Ishikawa (cell line): ENCODE data around the gene TMUB1.

Experiments
- CEBPB ChIP-seq: IDR thresholded peaks from 2 replicates; pipeline ENCODE4 v1.6.1; 2012
- CREB1 ChIP-seq: IDR thresholded peaks from 2 replicates; pipeline ENCODE4 v1.6.1; 2012; ENCODE audit warnings: low read depth
- EGR1 ChIP-seq: IDR thresholded peaks from 2 replicates; pipeline ENCODE4 v1.6.1; 2012
- EP300 ChIP-seq: IDR thresholded peaks from 2 replicates; pipeline ENCODE4 v1.6.1; 2012; ENCODE audit warnings: borderline replicate concordance
- FOXM1 ChIP-seq: IDR thresholded peaks from 2 replicates; pipeline ENCODE4 v1.6.1; 2012; ENCODE audit warnings: low read depth, borderline replicate concordance
- NFIC ChIP-seq: IDR thresholded peaks from 2 replicates; pipeline ENCODE4 v1.6.1; 2012
- RAD21 ChIP-seq: IDR thresholded peaks from 2 replicates; pipeline ENCODE4 v1.6.1; 2012; ENCODE audit warnings: low read depth
- TAF1 ChIP-seq: IDR thresholded peaks from 2 replicates; pipeline ENCODE4 v1.6.1; 2012; ENCODE audit warnings: low read depth, mild to moderate bottlenecking
- TCF12 ChIP-seq: IDR thresholded peaks from 2 replicates; pipeline ENCODE4 v1.6.1; 2012; ENCODE audit warnings: low read depth
- YY1 ChIP-seq: IDR thresholded peaks from 2 replicates; pipeline ENCODE4 v1.6.1; 2012; ENCODE audit warnings: low read depth
- TF ChIP-seq, protein P1 (sequence below): IDR thresholded peaks from 2 replicates; pipeline ENCODE4 v1.6.1; 2012; ENCODE audit warnings: low read depth, mild to moderate bottlenecking

DNA sequence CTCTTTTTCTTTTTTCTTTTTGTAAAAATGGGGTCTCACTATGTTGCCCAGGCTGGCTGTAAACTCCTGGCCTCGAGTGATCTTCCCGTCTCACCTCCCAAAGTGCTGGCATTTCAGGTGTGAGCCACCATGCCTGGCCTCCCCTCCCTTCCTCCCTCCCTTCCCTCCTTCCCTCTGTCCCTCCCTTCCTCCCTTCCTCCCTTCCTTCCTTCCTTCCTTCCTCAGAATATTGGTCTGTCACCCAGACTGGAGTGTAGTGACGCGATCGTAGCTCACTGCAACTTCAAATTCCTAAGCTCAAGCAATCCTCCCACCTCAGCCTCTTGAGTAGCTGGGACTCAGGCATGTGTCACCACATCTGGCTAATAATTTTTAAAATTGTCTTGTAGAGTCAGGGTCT lies 11.4 kb upstream of the TMUB1 start:
- TF ChIP-seq, protein P1, sequence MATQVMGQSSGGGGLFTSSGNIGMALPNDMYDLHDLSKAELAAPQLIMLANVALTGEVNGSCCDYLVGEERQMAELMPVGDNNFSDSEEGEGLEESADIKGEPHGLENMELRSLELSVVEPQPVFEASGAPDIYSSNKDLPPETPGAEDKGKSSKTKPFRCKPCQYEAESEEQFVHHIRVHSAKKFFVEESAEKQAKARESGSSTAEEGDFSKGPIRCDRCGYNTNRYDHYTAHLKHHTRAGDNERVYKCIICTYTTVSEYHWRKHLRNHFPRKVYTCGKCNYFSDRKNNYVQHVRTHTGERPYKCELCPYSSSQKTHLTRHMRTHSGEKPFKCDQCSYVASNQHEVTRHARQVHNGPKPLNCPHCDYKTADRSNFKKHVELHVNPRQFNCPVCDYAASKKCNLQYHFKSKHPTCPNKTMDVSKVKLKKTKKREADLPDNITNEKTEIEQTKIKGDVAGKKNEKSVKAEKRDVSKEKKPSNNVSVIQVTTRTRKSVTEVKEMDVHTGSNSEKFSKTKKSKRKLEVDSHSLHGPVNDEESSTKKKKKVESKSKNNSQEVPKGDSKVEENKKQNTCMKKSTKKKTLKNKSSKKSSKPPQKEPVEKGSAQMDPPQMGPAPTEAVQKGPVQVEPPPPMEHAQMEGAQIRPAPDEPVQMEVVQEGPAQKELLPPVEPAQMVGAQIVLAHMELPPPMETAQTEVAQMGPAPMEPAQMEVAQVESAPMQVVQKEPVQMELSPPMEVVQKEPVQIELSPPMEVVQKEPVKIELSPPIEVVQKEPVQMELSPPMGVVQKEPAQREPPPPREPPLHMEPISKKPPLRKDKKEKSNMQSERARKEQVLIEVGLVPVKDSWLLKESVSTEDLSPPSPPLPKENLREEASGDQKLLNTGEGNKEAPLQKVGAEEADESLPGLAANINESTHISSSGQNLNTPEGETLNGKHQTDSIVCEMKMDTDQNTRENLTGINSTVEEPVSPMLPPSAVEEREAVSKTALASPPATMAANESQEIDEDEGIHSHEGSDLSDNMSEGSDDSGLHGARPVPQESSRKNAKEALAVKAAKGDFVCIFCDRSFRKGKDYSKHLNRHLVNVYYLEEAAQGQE = no peak
- TF ChIP-seq CEBPB (no peak), YY1 (no peak), FOXM1 (no peak), EP300 (no peak), TAF1 (no peak), CREB1 (no peak), EGR1 (no peak), NFIC (no peak), RAD21 (no peak), TCF12 (no peak)
